ENCODE measurements around the gene ATF6. TPM values are rescaled to one million over a fixed set of nuclear protein-coding genes. Genes with fewer than 3 reads are reported as not detected.

Gene ATF6
- total and polyA plus RNA-seq, 2 donors (not counting 3 experiments of a cell fraction or from before 2014, with no cell fraction given), result 24.9 to 40.3 TPM

- Histone ChIP-seq H3K4me1 (ENCODE audit: control insufficient read depth, extremely low read depth, insufficient read depth, low read length) (peaks cover 14% of the 10 kb centered on the region), H3K27me3 (ENCODE audit: control insufficient read depth in 2 of 2, insufficient read depth in 2 of 2, low read length in 2 of 2) (no peaks in the 10 kb centered on the region), H3K9ac (replicated peaks; ENCODE audit: extremely low read depth, insufficient read depth, low read length) (no peak overlapping the region), H4K20me1 (replicated peaks; ENCODE audit: control insufficient read depth, extremely low read depth, insufficient read depth, low read length) (no peaks in the 10 kb centered on the region), H3K4me2 (ENCODE audit: insufficient read depth, low read length) (no peak overlapping the region), H3K36me3 (ENCODE audit: control insufficient read depth in 2 of 2, extremely low read depth in 1 of 2, insufficient read depth in 2 of 2, low read length in 2 of 2) (no peaks in the 10 kb centered on the region), H3K79me2 (ENCODE audit: control insufficient read depth, insufficient read depth, low read length) (no peaks in the 10 kb centered on the region), H2AFZ (ENCODE audit: low read depth, low read length) (no peak overlapping the region), H3K4me3 (replicated peaks in 1 of 3; ENCODE audit: insufficient read depth in 1 of 3, low read depth in 1 of 3, low read length in 3 of 3) (no peak overlapping the region), H3K27ac (ENCODE audit: insufficient read depth, low read depth, low read length) (no peak overlapping the region), H3K9me1 (replicated peaks; ENCODE audit: control insufficient read depth, extremely low read depth, insufficient read depth, low read length) (no peaks in the 10 kb centered on the region), H3K9me3 (replicated peaks; ENCODE audit: control insufficient read depth, insufficient read depth, low read length) (no peaks in the 10 kb centered on the region)
- no TSS peak for BruUV-seq (replicated peaks)
- POLR2A ChIA-PET, result no interaction called here
- CTCF ChIA-PET, result interaction anchor here (1.3 to 2.6 kb wide), 2 partner anchors 11 to 12 kb away, joined by 4 to 6 read pairs; no protein-coding TSS in a partner anchor
- dilution Hi-C loops (cut with MboI; ENCODE audit: extremely low pct_ligation_motif_present, low sequenced_read_pairs), result no loop called here
- intact Hi-C loops (cut with micrococcal nuclease), result no loop called here
- DNase-seq (ENCODE audit: low read depth, low spot score), result no peak
- TF ChIP-seq POLR2A (IDR thresholded peaks at IDR 0.05; ENCODE audit: low read depth, low read length) (no peak), POLR2AphosphoS5 (IDR thresholded peaks at IDR 0.05; ENCODE audit: insufficient read depth, low read depth, low read length) (no peak), MAX (IDR thresholded peaks at IDR 0.05; ENCODE audit: insufficient read depth, insufficient read length) (no peak), FOS (IDR thresholded peaks at IDR 0.05; ENCODE audit: borderline replicate concordance, insufficient read depth, low read length) (no peak), JUN (IDR thresholded peaks at IDR 0.05; ENCODE audit: borderline replicate concordance, insufficient read depth, insufficient read length, low read depth) (no peak), EZH2 (IDR thresholded peaks at IDR 0.05; ENCODE audit: borderline replicate concordance, low read depth, low read length, severe bottlenecking) (no peak), MYC (IDR thresholded peaks at IDR 0.05; ENCODE audit: low read depth, low read length) (no peak), GATA2 (IDR thresholded peaks at IDR 0.05; ENCODE audit: insufficient read depth, insufficient read length, low read depth, low read length) (no peak)
- TF ChIP-seq, protein P1, sequence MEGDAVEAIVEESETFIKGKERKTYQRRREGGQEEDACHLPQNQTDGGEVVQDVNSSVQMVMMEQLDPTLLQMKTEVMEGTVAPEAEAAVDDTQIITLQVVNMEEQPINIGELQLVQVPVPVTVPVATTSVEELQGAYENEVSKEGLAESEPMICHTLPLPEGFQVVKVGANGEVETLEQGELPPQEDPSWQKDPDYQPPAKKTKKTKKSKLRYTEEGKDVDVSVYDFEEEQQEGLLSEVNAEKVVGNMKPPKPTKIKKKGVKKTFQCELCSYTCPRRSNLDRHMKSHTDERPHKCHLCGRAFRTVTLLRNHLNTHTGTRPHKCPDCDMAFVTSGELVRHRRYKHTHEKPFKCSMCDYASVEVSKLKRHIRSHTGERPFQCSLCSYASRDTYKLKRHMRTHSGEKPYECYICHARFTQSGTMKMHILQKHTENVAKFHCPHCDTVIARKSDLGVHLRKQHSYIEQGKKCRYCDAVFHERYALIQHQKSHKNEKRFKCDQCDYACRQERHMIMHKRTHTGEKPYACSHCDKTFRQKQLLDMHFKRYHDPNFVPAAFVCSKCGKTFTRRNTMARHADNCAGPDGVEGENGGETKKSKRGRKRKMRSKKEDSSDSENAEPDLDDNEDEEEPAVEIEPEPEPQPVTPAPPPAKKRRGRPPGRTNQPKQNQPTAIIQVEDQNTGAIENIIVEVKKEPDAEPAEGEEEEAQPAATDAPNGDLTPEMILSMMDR (IDR thresholded peaks at IDR 0.05; ENCODE audit: extremely low read depth in 1 of 2, insufficient read depth in 1 of 2, low read depth in 1 of 2, low read length in 2 of 2), result no peak
- no peak for FAIRE-seq
Observed at GRCh38 chr1:161869291-161869690, 103.2 kb downstream of the ATF6 start.

Measured in endothelial cell of umbilical vein (primary cell).